Activated CD4-positive, alpha-beta T cell treated with anti-CD3 and anti-CD28 coated beads, Interleukin-2, amount 50 U/mL, for 4 hours (primary cell): ENCODE results near the gene SLC5A2.
"Not testable (repeated sequence)": the region's sequence is repeated elsewhere in the genome, so short reads cannot be mapped to it uniquely, and the experiment has no call there.

Experiments used
- DNase-seq, 2 experiments: peaks; one replicate each; pipeline ENCODE4 v3.0.0-alpha.2; 2020

Gene SLC5A2

DNA sequence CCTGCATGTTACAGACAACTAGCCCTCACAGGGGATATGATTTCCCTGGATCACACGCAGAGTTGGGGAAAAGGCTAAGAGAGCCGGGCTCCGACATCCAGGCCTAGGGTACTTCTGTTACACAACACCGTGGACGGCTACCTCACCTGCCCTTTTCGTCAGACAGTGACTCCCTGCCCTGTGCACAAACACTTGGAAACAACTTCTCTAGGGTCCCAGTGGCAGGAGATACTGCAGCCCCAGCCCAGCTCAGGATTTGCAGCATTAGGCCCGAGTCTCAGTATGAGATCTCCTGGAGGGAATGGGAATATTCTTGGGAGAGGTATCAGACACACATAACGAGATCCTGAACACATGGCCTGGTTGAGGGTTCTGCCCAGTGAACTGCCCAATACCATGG is 17.0 kb downstream of the SLC5A2 start:
- DNase-seq: no peak

DNA sequence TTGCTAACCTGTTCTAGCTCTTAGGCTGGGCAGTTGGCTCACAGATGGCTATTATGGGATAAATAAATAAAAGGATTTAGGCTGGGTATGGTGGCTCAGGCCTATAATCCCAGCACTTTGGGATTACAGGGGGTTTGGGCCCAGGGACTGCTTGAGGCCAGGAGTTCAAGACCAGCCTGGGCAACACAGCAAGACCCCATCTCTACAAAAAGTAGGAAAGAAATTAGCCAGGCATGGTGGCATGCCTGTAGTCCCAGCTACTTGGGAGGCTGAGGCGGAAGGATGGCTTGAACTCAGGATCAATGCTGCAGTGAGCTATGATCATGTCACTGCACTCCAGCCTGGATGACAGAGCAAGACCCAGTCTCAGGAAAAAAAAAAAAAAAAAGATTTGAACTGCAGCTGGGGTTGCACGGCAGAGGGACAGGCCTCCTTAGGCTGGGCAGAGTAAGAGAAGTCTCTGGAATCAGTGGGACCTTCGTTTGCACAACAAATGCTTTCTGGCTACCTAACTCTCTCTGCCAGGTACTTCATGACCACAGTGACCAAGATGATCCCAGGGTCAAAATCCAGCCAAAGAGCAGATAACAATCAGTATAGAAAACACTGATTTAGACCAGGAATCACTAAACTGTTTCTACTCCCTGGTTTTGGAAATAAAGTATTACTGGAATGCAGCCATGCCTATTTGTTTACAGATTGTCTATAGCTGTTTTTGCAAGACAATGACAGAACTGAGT is 18.5 kb downstream of the SLC5A2 start:
- DNase-seq: no peak

DNA sequence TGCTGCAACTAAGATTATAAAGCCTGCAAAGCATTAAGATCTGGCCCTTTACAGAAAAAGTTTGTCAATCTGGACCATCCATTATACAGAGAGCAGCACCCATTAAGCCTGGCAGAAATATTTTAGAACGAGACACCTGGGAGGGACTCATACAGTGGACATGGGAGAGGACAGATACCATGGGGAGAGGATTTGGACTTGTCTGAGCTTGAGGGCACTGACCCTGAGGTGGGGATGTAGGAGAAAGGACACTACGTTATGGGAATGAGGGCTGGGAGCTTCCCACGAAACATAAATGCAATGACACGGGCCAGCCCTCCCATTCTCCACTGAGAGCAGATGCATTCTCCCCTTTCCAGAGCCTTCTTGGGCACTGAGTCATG is 19.0 kb downstream of the SLC5A2 start:
- no peak for DNase-seq

DNA sequence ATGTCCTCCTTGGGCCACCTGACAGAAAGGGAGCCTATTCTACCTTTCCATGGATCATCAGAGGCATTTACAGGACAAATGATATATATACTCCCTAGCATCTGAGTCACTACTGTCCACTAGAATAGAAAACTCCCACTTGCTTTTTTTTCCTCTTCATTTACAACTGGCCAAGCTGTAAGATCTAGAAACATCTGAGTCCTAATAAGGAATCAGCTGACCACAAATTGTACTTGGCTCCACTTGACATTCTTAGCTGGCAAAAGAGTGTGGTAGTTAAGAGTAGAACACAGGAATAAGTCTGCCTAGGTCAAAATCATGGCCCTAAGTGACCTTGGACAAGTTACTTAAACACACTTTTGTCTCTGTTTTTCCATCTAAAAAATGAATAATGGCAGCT is 20.1 kb downstream of the SLC5A2 start:
- DNase-seq: no peak

DNA sequence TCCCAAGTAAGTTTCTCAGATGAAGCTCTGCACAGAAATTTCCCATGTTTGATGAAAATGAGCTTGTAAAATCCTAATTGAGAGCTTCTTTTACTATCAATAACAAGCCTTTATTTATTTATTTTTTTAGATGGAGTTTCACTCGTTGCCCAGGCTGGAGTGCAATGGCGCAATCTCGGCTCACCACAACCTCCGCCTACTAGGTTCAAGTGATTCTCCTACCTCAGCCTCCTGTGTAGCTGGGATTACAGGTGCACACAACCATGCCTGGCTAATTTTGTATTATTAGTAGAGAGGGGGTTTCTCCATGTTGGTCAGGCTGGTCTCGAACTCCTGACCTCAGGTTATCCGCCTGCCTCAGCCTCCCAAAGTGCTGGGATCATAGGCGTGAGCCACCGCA is 20.6 kb downstream of the SLC5A2 start:
- DNase-seq: not testable (repeated sequence)

DNA sequence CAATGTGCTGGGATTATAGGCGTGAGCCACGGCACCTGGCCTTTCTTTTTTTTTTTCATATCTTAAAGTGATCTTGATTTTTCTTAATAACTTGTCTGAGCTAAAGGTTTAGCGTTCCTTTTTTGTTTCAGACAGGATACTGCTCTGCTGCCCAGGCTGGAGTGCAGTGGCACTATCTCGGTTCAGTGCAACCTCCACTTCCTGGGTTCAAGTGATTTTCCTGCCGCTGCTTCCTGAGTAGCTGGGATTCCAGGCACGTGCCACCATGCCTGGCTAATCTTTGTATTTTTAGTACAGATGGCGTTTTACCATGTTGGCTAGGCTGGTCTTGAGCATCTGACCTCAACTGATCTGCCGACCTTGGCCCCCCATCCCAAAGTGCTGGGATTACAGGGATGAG is 21.2 kb downstream of the SLC5A2 start:
- no peak for DNase-seq

DNA sequence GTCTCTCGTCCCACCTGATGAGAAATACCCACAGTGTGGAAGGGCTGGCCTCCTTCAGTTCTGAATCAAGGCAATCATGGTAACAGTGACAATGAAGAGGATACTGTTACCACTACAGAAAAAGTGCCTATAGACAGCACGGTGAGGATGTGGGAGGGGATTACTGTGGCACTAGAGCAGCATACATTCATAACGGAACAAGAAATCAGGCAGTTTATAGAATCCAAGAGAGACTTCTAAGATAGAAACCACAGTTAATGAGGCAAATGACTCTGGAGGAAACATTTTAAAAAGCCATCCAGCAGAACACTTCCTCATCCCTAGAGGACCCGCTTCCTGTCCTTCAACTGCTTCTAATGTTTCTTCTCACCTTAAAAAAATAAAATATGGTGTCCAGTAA is 22.6 kb downstream of the SLC5A2 start:
- DNase-seq: no peak

DNA sequence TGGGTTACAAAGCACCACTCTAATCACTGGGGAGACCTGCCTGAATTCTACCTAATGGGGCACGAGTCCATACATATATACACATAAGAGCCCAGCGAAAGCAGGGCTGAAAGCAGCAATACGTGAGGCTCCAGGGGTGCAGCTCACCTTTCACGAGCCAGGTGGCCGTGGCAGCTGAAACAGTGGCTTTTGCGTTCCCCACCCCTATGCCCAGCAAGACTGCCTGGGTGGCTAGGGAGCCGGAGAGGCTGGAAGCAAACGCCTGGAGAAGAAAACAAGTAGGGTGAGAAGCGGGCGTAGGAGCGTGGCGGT is 24.6 kb downstream of the SLC5A2 start:
- no peak for DNase-seq

DNA sequence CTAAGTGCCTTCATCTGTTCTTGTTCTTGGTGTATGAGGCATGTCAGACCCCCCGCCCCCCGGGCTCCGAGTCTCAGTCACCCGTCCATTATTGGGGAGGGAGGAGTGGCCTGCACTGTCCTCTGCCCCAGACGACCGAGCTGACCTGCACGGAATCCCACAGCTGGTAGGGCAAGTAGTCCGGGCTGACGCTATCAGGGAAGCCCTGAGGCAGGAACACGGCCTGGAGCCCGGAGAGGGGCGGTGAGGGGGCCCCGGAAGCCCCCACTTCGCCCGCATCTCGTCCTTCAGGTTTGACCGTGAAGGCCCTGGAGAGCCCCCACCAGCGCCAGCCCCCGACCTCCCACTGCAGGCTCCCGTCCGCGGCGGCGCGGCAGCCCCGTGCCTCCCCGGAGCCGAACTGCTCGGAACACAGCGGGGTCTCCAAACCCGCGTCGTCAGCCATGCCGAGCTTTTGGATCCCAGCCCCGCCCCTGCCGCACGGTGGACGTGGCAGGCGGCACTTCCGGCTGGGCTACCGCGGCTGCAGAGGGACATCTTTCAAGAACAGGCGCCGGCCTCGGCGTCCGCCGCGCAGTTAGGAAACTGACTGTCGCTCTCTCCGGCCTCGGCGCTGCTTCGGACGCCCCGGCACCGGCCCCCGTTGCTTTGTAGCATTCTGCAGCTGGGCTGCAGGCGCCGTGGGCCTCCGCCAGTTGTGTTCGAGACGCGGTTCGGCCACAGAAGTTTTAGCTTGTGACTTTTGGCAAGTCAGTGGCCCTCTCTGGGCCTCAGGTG is 25.2 kb downstream of the SLC5A2 start, which contains the start of gene RUSF1:
Gene RUSF1 (minus strand): TSS at position 463 of the 777 bp plus-strand sequence. CDS start 18 bp downstream, at position 445.
- peak; percentile 72 to 75 for DNase-seq

DNA sequence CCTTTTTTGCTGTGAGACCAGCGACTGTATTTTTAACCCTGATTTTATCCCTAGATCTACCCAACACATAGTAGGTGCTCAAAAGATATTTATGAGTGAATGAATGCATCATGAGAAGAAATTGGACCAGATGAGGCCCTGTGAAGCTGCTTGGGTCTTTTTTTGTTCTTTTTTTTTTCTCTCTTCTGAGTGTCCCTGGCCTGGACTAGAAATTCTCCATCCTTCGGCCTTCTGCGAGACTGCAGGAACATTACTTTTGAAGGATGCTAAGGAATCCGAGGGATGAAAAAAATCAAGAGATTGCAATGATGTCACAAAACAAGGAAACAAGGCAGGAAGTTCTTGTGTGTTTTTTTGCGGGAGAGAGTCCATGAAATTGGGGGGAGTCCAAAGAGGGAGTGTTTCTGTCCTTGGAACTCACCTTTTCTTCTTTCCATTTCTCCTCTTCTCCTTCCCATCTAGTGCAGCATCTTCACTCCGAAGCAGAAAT is 25.8 kb downstream of the SLC5A2 start:
- no peak for DNase-seq

DNA sequence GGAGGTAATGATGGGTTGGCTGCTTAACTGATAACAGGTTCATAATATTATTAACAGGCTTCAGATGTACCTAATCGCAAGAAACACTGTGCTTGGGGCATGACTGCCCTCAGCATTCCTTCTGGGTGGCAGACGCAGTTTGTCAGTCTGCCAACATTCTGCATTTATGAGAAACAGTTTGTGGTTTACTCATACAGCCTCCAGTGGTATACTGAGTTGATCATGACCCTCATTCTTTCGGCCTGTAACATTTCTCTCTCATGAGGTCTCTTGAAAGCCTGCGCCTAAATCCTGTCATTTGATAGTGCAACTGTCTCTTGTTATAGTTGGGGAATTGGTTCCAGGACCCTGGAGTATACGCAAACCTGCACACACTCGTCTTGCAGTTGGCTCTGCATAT is 30.2 kb downstream of the SLC5A2 start:
- DNase-seq: no peak

DNA sequence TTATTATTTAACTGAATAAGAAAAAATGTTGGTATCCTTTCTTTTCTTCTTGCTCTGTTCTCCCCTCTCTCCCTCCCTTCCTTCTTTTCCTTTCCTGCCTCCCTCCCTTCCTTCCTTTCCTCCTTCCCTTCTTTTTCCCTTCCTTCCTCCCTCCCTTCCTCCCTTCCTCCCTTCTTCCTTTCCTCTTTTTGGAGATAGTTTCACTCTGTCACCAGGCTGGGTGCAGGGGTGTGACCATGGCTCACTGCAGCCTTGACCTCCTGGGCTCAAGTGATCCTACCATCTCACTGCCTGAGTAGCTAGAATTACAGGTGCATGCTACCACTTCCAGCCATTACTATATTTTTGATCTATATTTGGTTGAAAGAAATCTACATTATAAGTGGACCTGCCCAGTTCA is 31.0 kb downstream of the SLC5A2 start:
- DNase-seq: no peak

DNA sequence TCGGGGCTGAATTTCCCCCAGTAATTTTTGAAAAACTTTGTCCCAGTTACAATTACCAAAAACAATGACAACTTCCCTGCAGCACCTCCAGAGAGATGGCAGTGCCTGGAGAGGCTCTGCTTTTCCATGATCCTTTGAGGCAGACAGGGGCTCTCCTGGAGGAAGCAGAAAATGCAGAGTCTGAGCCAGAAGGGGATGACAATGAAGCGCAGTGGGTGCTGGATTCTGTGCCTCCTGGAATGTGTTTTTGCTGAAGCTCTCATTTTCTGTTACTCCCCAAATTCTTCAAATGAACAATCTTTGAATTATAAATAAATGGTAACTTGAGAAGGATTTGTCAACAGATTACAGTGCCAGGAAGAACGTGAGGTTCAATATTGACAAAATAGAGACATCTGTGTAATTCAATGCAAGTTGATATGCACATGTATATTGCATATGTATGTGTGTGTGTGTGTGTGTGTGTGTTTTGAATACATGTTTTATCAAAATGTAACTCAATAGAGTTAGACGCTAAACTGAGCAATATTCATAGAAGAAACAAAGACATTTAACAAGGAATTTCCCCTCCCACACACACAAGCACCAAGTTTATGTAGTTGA is 35.0 kb downstream of the SLC5A2 start:
- no peak for DNase-seq

DNA sequence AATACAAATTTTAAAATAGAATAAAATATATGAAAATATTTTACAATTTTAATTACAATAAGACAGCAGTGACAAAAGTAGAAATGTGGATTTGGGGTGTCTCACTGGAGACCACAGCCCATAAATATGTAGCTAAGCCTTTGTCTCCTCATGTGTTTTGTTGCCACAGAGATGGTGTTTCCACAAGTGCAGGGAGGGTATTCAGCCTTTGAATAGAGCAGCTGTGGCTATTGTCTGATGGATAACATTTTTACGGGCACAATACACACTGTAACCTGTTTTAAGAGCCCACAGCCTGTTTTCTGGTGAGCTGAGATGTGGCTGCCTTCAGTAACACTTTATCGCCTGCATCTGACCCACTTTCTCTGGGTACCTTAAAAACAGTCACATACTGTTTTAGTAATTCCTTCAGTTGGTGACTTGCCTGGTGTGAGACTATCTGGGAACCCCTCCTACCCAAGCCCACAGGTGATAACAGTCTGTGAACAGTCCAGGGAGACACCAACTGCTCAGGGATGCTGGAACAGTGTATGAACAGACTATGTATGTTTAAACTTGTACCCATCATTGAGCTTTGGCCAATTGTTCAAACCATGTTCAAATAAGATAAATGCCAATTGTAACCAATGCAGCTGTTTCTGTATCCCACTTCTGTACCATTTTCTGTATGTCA is 37.0 kb downstream of the SLC5A2 start:
- DNase-seq: no peak

DNA sequence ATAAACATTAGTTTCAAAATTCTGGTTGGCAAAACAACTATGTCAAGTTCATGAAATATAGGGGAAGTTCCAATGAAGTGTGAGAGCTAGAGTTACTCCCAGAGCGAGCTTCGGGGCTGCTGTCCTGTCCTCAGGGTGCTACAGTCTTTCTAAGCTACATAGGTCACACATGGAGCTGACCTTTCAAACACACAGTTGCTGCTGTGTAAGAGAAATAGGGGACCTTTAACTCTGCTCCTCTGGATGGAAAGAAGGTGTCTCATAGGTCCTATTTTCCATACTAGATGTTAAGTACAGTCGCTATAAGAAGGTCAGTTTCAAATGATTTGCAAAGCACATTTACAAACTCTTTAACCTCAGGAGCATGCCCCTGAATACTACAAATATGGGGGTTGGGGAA is 38.4 kb downstream of the SLC5A2 start:
- DNase-seq: no peak

DNA sequence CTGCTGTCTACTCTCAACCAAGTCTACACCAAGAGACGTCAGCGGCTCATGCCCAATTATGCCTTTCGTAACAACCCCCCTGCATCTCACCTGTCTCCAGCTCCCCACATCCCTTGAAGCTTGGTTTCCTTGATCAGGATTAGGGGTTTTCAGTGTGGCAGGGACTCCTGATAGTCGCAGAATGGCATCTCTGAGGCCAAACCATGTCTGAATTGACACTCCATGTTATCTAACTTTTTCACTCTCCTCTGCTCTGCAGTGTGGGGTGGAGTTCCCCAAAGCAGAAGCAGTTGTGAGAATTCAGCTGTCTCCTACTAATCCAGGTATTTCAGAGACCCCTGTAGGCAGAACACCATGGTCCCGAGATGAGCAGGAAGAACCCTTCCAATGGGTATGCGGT is 39.1 kb downstream of the SLC5A2 start:
- no peak for DNase-seq

DNA sequence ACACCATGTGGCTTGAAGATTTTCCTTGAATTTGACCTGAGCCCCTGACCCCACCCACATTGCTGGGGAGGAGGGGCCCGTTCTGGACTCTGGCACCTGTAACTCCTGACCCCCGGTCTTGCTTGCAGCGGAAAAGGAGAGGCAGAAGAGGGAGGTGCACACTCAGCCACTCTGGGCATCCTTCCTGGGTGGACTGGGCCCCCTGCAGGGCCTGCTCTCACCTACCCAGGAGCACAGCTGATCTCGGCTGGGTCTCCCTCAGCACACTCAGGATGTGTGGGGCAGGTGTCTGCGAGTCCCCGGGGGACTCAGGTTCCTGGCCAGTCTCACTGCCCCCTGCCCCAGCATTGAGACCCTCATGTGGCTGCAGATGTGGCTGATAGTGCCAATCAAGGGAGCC is 40.8 kb downstream of the SLC5A2 start:
- DNase-seq: not testable (repeated sequence)

DNA sequence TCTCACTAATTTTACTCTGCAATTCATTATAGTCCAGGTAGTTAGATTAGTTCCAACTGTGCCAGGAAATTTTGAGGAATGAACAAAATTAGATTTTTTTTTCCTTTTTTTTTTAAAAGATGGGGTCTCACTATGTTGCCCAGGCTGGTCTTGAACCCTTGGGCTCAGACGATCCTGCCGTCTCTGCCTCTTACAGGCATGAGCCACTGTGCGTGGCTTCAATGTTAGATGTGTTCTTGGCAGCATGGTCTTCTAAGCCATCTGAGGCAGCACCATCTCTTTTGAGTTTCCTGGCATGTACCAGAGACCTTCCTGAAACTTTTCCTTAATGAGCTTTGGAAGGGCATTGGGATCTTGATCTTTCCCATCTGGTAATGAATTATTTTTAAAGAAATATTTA is 42.2 kb downstream of the SLC5A2 start:
- DNase-seq: no peak

DNA sequence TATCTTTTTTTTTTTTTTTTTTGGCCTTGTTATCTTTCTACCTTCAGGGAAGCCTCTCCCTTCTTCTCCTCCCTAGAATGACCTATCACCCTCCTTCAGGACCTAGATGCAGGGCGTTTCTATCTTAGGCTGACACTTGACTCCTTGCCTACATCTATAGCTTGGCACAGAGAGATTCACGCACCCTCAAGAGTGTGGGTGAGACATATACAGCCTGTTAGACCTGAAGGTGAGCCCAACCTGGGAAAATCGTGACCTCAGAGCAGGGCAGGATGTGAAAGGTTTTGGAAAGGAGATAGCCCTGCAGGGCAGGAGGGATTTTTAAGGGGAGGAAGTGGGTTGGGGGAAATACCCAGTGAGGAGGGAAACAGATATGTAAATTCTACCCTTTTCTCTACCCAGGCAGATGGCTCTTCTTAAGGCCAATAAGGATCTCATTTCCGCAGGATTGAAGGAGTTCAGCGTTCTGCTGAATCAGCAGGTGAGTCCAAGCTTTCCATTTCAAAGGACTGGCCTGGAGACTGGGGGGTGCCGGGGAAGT is 44.9 kb downstream of the SLC5A2 start, which contains the start of gene AHSP:
Gene AHSP (plus strand): TSS at position 167 of the 541 bp plus-strand sequence. CDS start 240 bp downstream, at position 407.
- DNase-seq: no peak

DNA sequence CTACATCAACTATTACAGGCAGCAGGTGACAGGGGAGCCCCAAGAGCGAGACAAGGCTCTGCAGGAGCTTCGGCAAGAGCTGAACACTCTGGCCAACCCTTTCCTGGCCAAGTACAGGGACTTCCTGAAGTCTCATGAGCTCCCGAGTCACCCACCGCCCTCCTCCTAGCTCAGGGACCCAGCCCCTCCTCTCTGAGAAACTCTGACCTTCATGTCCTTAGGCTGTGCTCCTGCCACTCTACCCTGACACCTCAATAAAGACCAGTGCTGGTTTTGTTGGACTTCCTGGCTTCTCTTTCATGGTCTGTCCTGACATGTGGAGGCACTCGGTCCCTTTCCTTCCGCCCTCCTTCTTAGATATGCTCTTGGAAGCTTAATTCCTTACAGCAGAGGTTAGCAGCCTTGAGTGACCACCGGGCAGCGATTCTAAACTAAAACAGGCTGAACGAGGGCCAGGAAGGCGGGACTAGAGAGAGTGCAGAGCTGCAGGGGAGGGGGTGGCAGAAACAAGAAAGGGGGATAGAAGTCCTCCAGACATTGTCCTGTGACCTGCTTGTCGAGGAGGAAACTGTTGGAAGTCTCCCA is 45.7 kb downstream of the SLC5A2 start:
- no peak for DNase-seq

DNA sequence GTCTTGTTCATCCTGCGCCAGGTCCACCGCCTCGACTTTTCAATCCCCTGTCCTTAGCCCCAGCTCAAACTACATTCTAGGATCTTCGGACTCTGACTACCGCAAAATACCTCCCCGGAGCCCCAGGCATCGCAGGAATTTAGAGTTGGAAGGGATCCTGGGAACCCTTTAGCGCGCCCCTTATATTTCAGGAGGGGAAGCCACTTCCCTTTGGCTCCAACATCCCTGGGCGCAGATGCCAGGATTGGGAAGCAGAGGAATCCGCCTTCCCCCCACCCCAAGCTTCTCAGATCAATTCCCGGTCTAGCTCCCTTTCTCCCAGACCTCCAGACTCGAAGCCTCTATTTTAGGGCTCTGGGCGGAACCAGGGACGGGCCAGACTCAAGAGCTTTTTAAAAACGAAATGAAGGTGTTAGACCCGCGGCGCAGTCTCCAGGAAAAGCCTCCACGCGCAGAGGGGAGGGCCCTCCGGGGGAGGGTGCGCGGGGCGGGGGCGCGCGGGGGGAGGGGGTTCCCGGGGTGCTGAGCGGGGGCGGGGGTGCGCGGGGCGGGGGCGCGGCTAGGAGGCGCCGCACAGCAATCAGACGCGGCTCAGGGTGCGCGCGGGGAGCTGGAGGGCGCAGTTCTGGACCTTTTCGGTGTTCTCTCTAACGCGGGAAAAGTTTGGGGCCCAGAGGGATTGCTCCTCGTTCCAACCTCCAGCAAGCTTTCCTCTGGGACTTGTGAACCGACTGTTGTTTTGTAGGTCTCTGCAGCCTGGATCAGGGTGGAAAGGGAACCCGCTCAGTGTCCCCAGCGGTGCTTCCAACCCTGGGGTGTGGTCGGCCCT is 46.4 kb downstream of the SLC5A2 start:
- peak; percentile 10 to 11 for DNase-seq

DNA sequence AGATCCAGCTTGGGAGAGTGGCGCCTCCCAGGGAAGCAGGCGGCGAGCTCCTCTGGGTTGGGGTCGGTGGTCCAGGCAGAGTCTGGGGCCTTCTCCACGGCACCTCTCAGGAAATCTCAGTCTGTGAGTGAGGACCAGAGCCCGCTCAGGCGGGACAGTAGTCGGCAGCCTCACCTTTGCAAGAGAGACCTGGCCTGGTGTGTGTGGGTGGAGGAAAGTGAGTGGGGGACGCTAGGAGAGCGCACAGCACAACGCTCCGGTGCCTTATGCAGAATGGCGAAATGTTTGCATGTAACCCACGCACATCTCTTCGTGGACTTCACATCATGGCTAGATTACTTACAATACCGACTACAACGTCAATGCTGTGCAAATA is 47.0 kb downstream of the SLC5A2 start:
- no peak for DNase-seq
